Calu3 (cell line): Measurements from ENCODE around the gene ATG2B. TPM values are rescaled to one million over a fixed set of nuclear protein-coding genes. Genes with fewer than 3 reads are reported as not detected.

Experiments used
- BruUV-seq: library from RNA; stranded (reverse); fragments of 400-500 nt; replicated peaks from 2 replicates; lab custom pipeline; 2021; lab: Mats Ljungman, UMichigan
- CTCF ChIA-PET: fragments of 300-600 bp; sonication (Branson Sonifier 250); formaldehyde crosslinking; loops from one replicate; lab custom pipeline; 2022; ENCODE audit warnings: antibody characterized with exemption; lab: Charles Lee
- DNase-seq: peaks from one replicate; pipeline ENCODE4 v3.0.0; 2022
- H3K27ac Mint-ChIP-seq: one replicate; pipeline ENCODE4 v1.8.0; 2022; ENCODE audit warnings: mixed read lengths; ENCODE audit not compliant: unreplicated experiment
- H3K27me3 Mint-ChIP-seq: one replicate; pipeline ENCODE4 v1.8.0; 2022; ENCODE audit warnings: mixed read lengths; ENCODE audit not compliant: unreplicated experiment
- H3K36me3 Mint-ChIP-seq: one replicate; pipeline ENCODE4 v1.8.0; 2022; ENCODE audit warnings: mild to moderate bottlenecking, moderate library complexity, mixed read lengths; ENCODE audit not compliant: insufficient read depth, unreplicated experiment
- H3K4me1 Mint-ChIP-seq: one replicate; pipeline ENCODE4 v1.8.0; 2022; ENCODE audit warnings: mild to moderate bottlenecking, low read depth, mixed read lengths; ENCODE audit not compliant: unreplicated experiment
- H3K4me3 Mint-ChIP-seq: one replicate; pipeline ENCODE4 v1.8.0; 2022; ENCODE audit warnings: mild to moderate bottlenecking, low read depth, moderate library complexity, mixed read lengths; ENCODE audit not compliant: unreplicated experiment
- H3K9me3 Mint-ChIP-seq: one replicate; pipeline ENCODE4 v1.8.0; 2022; ENCODE audit warnings: low read depth, mixed read lengths; ENCODE audit not compliant: unreplicated experiment
- CTCF ChIP-seq: fragments of 200-600 bp; IDR thresholded peaks from one replicate; pipeline ENCODE4 v1.8.0; 2022; ENCODE audit warnings: antibody characterized with exemption; ENCODE audit not compliant: unreplicated experiment
- intact Hi-C: fragments of 100-400 bp; cut with micrococcal nuclease; formaldehyde crosslinking; loops from one replicate; pipeline ENCODE4 v1.10.0; 2022; ENCODE audit not compliant: unreplicated experiment
- total RNA-seq: library from RNA; stranded (reverse); gene quantifications from 2 replicates; pipeline ENCODE4 v1.2.3, GENCODE V29; 2022

Gene ATG2B
- total RNA-seq, 1 experiment from 2014 or later = 14.5 TPM

GRCh38 chr14:96364962-96365361 is 1.8 kb upstream of the ATG2B start:
- CTCF ChIA-PET = no interaction called here
- BruUV-seq = no TSS peak
- no peak for DNase-seq
- H3K4me1 Mint-ChIP-seq = peaks cover 13% of the 10 kb centered on the region
- H3K9me3 Mint-ChIP-seq = no peaks in the 10 kb centered on the region
- H3K36me3 Mint-ChIP-seq = peaks cover 34% of the 10 kb centered on the region
- H3K4me3 Mint-ChIP-seq = peak overlapping the region; percentile 90
- intact Hi-C loops = loop anchor here (2.0 to 5.0 kb wide), 2 partner anchors 26 to 58 kb away; no protein-coding TSS in a partner anchor
- H3K27me3 Mint-ChIP-seq = no peaks in the 10 kb centered on the region
- TF ChIP-seq CTCF = no peak
- peak overlapping the region; percentile 74 for H3K27ac Mint-ChIP-seq

GRCh38 chr14:96363751-96364336 is 703 bp upstream of the ATG2B start:
- intact Hi-C loops = loop anchor here (2.0 to 5.0 kb wide), 2 partner anchors 27 to 57 kb away; no protein-coding TSS in a partner anchor
- H3K27ac Mint-ChIP-seq = peak overlapping the region; percentile 74
- no TSS peak for BruUV-seq
- H3K4me1 Mint-ChIP-seq = peaks cover 13% of the 10 kb centered on the region
- H3K9me3 Mint-ChIP-seq = no peaks in the 10 kb centered on the region
- no peak for TF ChIP-seq CTCF
- peak overlapping the region; percentile 90 for H3K4me3 Mint-ChIP-seq
- CTCF ChIA-PET = no interaction called here
- peaks cover 34% of the 10 kb centered on the region for H3K36me3 Mint-ChIP-seq
- H3K27me3 Mint-ChIP-seq = no peaks in the 10 kb centered on the region
- DNase-seq = peak; percentile 17

GRCh38 chr14:96362071-96362964 is 823 bp downstream of the ATG2B start:
- Mint-ChIP-seq H3K9me3 (no peaks in the 10 kb centered on the region), H3K27ac (peak overlapping the region; percentile 86), H3K4me3 (peak overlapping the region; percentile 90), H3K36me3 (peaks cover 34% of the 10 kb centered on the region), H3K27me3 (no peaks in the 10 kb centered on the region), H3K4me1 (peaks cover 13% of the 10 kb centered on the region)
- BruUV-seq = no TSS peak
- peak; percentile 43 for DNase-seq
- CTCF ChIA-PET = no interaction called here
- intact Hi-C loops = loop anchor here (5.0 kb wide), 1 partner anchor 55 kb away; no protein-coding TSS in a partner anchor
- no peak for TF ChIP-seq CTCF

GRCh38 chr14:96359959-96360358 is 3.2 kb downstream of the ATG2B start:
- Mint-ChIP-seq H3K27ac (no peak overlapping the region), H3K27me3 (no peaks in the 10 kb centered on the region), H3K9me3 (no peaks in the 10 kb centered on the region), H3K4me3 (no peak overlapping the region), H3K4me1 (peaks cover 4% of the 10 kb centered on the region), H3K36me3 (peaks cover 32% of the 10 kb centered on the region)
- no peak for TF ChIP-seq CTCF
- CTCF ChIA-PET = no interaction called here
- no TSS peak for BruUV-seq
- intact Hi-C loops = loop anchor here (5.0 kb wide), 1 partner anchor 53 kb away; no protein-coding TSS in a partner anchor
- DNase-seq = no peak
